HK-2 (cell line): ENCODE measurements around the gene ABCD1.
"Not testable (repeated sequence)": the region's sequence is repeated elsewhere in the genome, so short reads cannot be mapped to it uniquely, and the experiment has no call there.

Experiments used
- DNase-seq: peaks from one replicate; pipeline ENCODE4 v3.0.0-alpha.2; 2018; ENCODE audit not compliant: unreplicated experiment

Gene ABCD1

DNA sequence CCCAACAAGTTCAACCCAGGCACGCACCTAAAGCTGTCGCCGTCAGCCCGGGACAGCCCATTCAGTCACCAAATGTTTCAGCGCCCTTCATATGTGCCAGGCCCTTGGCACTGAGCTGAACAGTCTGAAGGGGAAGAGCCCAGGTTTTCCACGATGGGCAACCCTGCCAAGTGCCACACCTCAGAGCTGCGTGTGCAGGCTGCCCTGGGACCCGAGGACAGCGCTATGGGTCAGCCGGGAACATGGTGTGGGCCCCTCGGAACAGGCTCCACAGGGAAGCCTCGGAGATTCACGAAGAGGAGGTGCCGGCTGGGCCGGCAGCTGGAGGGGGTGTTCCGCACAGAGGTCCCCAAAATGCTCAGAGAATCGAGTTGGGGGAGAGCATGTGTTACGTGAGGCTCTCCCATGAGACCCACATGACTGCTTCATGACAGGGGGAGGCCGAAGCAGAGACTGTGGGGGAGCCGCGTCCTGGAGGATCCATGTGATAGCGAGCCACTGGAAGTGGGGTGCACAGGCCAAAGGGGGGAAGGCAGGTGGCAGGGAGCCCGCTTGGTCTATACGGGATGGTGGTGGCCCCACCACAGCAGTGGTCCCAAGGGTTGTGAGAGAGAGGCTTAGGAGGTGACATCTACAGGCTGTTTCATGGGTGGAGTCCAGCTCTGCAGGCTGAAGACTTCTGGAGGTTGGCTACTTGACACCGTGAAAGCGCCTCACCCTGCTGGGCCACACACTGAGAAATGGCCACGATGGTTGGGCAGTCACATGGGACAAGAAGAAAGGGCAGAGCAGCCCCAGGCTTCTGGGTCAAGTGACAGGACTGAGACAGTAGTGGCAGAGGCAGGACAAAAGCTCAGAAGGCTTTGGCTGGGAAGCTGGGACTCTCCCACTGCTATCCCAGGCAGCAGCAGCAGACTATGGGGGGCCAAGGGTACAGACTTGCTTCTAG is 14.7 kb upstream of the ABCD1 start:
- DNase-seq: no peak

DNA sequence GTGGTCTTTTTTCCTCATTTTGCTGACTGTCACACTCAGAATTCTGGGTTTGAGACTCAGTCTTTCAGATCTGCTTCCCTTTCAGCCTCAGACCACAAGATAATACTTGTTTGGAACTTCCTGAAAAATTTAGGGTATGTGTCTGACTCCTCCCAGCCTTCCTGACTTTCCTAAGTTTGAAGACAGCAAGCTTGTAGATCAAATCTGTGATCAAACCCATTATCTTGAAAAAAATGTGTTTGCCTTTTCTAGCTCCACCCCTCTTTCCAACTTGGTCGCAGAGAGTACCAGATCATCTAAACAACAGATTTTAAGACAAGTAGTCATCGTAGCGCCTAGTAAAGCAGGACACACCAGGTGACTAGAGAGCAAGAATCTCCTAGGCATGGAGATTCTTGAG is 10.4 kb upstream of the ABCD1 start:
- DNase-seq: no peak

DNA sequence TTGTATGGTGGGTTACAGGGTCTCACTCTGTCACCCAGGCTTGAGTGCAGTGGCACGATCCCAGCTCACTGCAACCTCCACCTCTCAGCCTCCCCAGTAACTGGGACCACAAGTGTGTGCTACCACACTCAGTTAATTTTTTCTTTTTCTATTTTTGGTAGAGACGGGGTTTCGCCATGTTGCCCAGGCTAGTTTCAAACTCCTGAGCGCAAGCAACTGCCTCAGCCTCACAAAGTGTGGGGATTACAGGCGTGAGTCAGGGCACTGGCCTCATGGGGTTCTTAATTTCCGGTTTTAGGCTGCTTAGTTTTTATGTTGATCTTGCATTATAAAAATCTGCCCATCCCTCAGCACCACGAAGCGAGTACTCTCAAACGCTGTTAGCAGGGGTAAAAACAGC is 7.2 kb upstream of the ABCD1 start:
- DNase-seq: no peak

DNA sequence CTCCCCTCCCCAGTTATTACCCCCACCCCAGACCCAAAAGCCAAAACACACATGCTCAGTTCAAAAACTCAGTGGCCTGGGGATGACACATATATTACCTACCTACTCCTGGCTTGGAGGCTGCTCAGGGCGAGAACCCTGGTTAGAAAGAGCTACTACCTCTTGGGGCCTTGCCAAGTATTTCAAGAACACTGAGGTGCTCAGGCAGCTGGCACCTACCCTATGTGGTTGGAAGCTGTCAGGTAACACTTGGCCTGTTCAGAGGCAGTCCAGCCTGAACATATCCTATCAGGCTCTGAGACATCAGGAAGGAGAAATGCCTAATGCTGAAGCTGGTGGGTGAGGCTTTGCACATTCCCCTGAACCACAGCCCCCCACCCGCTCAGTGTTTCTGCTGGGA is 5.4 kb upstream of the ABCD1 start:
- DNase-seq: no peak

DNA sequence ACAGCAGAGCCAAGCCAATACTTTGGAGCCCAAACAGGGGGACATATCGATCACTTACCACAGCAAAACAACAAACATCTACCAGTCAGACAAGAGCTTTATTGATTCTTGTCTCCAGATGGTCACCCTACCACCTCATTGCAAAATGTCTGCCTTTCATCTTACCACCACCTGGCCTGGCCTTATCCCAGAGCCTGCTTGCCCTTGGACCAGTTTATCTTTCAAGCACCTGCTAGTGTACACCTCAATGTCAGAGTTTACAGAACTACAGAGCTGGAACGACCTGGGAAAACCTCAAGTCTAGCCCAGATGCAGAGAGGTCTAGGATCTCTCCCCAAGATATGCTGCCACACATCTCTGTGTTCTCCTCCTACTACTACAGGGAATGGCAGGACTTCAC is 5.0 kb upstream of the ABCD1 start:
- DNase-seq: no peak

DNA sequence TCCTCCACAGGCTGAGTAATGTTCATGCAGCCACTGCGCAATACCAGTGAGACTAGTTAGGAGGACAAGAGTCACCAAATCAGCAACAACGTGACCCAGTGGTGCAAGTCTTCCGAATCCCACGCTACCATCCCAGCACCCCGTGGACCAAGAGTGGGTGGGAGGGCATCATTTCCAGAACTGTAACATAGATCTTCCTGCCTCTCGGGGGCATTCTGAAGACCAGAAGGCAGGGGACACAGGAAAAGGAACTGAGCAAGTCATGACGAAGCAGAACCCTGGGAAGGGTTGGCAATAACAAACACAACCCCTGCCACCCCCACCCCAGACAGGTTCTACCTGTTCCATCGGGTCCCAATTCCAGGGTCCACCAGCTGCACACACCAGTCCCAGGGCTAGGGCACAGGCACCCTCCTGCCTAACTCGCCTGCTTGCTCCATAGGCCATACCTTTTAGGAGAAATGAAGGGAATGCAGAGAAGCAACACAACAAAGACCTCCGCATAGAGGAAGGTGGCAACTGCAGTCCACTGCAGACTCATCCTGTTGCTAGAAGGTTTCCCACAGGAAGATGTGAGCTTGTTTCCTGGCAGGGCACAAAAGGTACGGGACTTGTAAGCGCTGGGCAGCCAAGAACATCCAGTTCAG is 1.8 kb upstream of the ABCD1 start:
- DNase-seq: no peak

DNA sequence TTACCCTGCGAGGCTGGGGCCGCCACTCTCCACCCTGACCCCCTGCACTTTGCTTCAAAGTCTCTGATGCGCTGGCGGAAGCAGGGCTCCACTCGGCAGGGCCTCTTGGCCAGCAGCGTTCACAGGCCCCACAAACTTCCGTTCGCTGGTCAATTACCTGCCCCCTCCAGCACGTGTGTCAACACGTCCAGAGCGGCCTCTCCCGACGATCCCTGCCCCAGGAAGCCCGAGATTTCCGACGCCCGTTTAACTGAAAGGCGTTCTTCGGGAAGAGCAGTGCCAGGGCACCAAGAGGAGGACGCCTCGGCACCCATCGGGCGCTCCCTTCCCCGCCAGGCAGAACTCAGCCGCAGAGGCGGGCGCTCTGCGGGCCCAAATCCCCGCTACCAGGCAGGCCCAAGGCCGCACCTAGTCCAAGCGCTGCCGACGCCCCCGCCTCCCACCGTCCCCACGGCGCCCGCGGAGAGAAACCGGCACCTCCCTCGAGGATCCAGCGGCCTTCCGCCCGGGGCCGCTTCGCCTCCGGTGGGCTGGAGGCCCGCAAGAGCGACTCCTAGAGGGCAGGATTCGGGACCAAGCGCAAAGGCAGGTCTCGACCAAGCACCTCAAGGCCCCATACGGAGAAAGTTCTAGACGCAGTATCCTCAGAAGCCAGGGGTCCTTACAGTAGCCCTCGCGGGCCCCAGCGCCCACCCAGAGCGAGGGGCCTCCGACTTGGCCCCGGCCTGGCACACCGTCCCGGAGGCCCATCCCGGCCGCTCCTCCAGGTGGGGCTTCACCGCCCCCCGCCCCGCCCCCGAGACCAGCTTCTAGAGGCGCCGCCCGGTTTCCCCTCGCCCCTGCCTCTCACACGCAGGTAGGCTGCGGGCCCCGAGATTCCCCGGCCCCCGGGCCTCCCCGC is 1.1 kb upstream of the ABCD1 start:
- peak; percentile 54 for DNase-seq

DNA sequence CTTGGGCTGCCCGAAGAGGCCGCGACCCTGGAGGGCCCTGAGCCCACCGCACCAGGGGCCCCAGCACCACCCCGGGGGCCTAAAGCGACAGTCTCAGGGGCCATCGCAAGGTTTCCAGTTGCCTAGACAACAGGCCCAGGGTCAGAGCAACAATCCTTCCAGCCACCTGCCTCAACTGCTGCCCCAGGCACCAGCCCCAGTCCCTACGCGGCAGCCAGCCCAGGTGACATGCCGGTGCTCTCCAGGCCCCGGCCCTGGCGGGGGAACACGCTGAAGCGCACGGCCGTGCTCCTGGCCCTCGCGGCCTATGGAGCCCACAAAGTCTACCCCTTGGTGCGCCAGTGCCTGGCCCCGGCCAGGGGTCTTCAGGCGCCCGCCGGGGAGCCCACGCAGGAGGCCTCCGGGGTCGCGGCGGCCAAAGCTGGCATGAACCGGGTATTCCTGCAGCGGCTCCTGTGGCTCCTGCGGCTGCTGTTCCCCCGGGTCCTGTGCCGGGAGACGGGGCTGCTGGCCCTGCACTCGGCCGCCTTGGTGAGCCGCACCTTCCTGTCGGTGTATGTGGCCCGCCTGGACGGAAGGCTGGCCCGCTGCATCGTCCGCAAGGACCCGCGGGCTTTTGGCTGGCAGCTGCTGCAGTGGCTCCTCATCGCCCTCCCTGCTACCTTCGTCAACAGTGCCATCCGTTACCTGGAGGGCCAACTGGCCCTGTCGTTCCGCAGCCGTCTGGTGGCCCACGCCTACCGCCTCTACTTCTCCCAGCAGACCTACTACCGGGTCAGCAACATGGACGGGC is 579 bp downstream of the ABCD1 start:
- DNase-seq: no peak

DNA sequence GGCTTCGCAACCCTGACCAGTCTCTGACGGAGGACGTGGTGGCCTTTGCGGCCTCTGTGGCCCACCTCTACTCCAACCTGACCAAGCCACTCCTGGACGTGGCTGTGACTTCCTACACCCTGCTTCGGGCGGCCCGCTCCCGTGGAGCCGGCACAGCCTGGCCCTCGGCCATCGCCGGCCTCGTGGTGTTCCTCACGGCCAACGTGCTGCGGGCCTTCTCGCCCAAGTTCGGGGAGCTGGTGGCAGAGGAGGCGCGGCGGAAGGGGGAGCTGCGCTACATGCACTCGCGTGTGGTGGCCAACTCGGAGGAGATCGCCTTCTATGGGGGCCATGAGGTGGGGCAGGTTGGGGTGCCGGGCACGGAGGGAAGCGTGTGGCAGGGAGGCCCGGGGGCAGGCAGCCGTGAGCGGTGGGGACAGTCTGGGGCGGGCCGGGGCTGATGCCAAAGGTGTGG is 1.2 kb downstream of the ABCD1 start:
- DNase-seq: no peak

DNA sequence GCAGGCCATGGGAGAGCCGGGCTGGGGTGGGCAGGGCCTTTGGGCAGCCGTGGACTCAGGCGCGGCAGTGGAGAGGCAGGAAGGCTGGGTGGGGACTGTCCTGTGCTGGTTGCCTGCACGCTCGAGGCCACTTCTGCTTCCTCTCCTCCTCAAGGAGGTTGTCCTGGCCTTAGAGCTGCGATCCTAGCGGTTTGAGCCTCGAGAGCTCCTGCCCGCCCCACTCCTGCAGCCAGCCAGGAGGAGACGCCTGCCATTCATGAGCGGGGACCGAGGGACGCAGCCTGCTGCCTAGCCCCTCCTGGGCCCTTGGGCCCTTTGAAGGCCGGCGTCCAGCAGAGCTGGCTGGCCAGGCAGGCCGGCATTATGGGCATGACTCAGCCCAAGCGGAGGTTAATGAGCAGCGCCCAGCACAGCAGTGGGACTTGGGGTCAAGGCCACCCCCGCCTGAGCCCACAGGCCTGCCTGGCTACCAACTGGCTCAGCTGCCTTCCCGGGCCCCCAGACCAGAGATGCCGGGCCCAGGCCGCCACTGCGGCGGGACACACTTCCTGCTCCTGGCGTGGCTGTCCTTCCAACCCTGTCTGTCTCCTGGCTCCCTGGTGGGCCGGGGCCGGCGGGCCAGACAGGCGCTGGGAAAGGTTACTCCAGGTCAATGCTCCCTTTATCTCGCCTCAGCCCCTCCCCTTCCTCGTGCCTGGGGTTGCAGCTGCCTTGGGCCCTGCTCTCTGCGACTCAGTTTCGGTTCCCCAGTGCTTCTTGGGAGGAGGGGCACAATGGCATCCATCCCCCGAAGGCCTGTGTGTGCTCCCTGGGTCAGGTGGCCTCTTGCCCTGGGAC is 1.8 kb downstream of the ABCD1 start:
- DNase-seq: peak; percentile 63

DNA sequence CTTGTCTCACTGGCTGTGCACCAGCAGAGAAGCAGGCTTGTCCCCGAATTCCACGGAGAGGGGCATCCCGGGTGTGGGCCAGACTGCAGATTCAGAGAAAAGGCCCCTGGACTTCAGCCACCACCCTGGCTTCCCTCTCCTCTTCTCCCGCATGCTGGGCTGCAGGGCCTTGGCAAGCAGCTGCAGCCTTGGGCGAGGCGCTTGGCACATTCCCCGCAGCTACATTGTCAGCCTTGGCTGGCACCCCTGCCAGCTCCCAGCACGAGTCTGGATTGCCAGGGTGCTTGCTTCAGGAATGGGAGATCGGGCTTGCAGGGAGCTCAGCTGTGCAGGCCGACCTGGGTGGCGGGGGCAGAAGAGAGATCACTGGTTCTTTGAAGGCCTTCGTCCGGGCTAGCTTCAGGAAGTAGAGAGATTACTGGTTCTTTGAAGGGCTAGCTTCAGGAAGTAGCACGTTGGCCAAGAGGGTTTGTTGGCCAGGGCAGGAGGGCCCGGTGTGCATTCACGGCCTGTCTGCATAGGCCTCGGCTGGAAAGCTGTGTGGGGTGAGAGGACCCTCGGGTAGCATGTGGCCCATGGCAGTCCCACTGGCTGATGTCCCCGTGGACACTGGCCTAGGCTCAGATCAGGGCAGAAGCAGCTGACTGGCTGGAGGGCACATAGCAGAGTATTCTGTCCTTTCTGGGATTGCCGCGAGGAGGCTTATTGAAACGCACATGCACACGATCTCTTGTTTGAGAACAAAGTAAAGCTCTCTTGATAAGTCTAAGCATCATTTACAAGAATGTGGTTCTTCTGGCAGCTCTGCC is 2.7 kb downstream of the ABCD1 start:
- DNase-seq: no peak

DNA sequence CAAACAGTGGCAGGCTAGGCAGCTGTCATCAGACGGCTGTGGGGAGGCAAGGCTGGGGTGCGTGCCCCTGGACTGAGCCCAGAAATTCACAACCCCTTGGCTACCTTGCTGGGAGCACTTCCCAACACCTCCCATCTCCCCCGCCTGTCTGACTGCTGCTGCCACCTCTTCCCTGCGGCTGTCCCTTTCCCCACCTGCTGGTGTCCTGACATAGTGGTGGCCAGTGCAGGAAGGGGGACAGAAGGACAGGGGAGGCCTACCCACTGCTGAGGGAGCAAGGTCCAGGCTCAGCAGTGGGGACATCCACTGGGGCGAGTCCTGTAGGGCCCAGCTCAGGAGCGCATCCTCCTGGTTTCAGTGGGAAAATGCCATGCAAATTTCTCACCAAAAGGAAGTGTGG is 3.4 kb downstream of the ABCD1 start:
- DNase-seq: no peak

DNA sequence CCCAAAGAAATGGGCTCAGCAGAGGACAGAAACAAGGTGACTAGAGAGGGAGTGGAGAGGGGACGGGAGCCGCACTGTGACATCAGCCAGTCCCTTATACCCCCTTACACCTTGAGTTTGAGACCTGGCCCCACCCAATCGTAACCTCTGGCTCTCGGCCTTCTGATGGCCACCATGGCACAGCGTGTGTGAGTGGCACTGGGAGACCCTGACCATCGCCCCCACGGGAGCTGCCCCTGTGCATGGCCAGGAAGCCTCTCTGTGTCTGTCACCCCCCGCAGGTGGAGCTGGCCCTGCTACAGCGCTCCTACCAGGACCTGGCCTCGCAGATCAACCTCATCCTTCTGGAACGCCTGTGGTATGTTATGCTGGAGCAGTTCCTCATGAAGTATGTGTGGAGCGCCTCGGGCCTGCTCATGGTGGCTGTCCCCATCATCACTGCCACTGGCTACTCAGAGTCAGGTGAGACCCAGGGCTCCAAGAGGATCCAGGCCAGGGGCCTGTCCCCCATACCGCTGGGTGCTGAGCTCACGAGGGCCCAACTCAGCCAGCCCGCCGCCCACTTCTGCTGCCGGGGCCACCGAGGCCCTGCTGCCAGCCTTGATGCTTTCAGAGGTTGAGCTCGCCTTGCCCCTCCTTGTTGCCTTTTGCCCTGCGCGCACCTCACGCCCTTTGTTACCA is 4.4 kb downstream of the ABCD1 start:
- DNase-seq: no peak

DNA sequence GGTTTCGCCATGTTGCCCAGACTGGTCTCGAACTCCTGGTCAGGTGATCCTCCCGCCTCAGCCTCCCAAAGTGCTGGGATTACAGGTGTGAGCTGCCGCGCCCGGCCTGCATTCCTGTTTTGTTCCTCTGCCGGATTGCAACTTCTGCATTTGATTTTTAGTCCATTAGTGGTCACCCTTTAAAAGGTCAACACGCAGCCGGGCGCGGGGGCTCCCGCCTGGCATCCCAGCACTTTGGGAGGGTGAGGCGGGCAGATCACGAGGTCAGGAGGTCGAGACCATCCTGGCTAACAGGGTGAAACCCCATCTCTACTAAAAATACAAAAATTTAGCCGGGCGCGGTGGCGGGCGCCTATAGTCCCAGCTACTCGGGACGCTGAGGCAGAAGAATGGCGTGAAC is 5.5 kb downstream of the ABCD1 start:
- DNase-seq: not testable (repeated sequence)

DNA sequence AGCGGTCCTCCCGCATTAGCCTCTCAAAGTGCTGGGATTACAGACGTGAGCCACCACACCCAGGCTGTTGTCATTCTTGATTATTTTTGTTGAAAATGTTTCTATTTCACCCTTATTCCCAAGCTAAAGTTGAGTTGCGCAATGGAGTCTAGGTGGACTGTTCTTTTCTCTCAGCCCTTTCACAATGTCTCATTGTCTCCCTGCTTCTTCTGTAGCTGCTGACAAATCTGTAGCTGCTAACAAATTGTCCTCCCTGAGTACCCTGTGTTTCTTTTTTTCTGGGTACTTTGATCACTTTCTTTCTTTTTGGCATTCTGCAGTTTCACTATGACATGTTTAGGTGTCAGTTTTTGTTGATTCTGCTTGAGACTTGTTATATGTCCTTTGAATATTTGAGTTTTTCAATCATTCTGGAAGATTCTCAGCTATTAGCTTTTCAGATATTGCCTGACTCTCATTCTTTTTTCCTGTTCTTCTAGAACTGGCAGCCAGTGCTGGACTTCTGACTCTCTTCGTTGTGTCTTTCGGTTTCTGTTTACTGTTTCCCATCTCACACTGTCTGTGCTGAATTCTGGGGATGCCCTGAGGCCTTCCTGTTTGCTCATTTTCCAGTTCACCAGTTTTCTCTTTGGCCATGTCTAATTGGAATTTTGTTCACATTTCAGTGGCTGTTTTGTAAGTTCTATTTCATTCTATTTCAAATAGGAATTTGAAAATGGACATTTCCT is 6.6 kb downstream of the ABCD1 start:
- no peak for DNase-seq

DNA sequence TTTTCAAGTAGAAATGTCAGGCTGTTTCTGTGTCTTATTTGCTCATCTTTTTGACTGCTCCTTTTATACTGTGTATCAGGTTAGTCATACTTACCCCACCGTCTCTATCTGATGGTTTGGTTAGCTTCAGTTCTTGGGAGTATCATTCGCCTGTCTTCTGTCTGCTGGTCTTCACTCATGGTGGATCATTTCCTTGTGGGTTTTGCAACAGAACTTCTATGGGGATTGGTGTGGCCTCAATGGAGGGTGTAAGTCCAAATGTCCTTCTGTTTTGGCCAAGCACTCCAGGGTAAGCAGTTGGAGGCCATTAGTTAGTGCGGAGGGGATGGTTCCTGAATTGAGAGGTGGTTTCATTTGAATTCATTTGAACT is 7.2 kb downstream of the ABCD1 start:
- DNase-seq: no peak

DNA sequence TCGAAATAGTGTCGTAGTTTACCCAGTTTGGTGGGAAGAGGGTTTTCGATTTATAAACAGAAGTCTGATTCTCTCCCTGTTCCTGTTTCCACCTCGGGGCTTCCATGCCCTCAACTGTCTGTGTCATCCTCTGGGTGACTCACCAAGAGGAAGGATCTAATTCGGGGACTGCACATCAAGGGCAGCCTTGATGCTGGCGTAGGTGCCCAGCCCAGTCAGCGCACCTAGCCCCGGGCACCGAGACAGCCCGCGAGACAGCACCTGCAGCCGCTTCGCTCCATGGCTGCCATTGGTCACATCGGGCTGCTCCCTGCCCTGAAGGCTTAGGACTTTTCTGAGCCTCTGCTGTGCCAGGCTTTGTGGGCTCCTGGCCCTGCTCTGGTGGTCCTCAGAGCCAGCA is 7.7 kb downstream of the ABCD1 start:
- no peak for DNase-seq

DNA sequence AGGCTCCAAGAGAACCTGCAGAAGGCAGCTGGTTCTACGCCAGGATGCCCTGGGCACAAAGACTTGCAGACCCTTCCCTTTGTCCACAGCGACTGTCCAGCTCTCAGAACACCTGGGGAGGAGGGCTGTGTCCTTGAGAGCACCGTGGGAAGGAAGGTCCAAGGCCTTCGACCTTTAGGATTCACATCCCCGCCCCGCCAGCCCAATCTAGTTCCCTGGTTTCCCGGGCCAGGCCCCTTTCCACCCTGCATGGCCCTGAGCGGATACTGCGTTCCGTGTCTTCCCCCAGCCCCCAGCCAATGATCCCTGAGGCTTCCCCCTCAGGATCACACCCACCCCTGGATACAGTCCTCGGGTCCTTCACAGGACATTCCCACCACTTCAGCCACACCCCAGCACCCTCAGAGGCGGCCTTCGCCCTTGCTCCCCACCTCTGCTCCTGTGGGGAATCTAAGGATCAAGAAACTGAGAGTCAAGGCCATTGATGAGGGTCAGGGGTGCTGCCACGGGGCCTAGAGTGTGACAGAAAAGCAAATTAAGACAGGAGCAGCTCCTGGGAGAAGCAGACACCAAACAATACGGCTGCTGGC is 9.1 kb downstream of the ABCD1 start:
- DNase-seq: no peak
